ENCODE data around the gene ZSWIM6.
"Not testable (repeated sequence)": the region's sequence is repeated elsewhere in the genome, so short reads cannot be mapped to it uniquely, and the experiment has no call there.

ZSWIM6 gene

GRCh38 chr5:61408476-61409168, 76.6 kb downstream of the ZSWIM6 start:
- DNase-seq: peak; percentile 99

- DNase-seq: no peak
These were observed 77.5 kb downstream of the ZSWIM6 start for GRCh38 chr5:61409568-61409967.

- no peak for DNase-seq
These were observed 78.8 kb downstream of the ZSWIM6 start for GRCh38 chr5:61410811-61411210.

- DNase-seq: no peak
These were observed 80.3 kb downstream of the ZSWIM6 start for GRCh38 chr5:61412361-61412760.

GRCh38 chr5:61413205-61413604, 81.1 kb downstream of the ZSWIM6 start:
- DNase-seq: not testable (repeated sequence)

- no peak for DNase-seq
These were observed 82.7 kb downstream of the ZSWIM6 start for GRCh38 chr5:61414806-61415205.

- no peak for DNase-seq
These were observed 84.0 kb downstream of the ZSWIM6 start for GRCh38 chr5:61416010-61416409.

GRCh38 chr5:61416420-61416819, 84.4 kb downstream of the ZSWIM6 start:
- no peak for DNase-seq

- DNase-seq: no peak
These were observed 85.3 kb downstream of the ZSWIM6 start for GRCh38 chr5:61417340-61417739.

- no peak for DNase-seq
These were observed 85.8 kb downstream of the ZSWIM6 start for GRCh38 chr5:61417851-61418250.

- no peak for DNase-seq
These were observed 87.0 kb downstream of the ZSWIM6 start for GRCh38 chr5:61419106-61419505.

GRCh38 chr5:61420016-61420415, 88.0 kb downstream of the ZSWIM6 start:
- DNase-seq: no peak

GRCh38 chr5:61421262-61421661, 89.2 kb downstream of the ZSWIM6 start:
- DNase-seq: not testable (repeated sequence)

GRCh38 chr5:61423487-61424145, 91.6 kb downstream of the ZSWIM6 start:
- no peak for DNase-seq

- no peak for DNase-seq
These were observed 93.9 kb downstream of the ZSWIM6 start for GRCh38 chr5:61425918-61426317.

- DNase-seq: no peak
These were observed 97.8 kb downstream of the ZSWIM6 start for GRCh38 chr5:61429906-61430305.

- no peak for DNase-seq
These were observed 100.0 kb downstream of the ZSWIM6 start for GRCh38 chr5:61431923-61432620.

GRCh38 chr5:61435368-61435767, 103.3 kb downstream of the ZSWIM6 start:
- DNase-seq: no peak

GRCh38 chr5:61438298-61438970, 106.4 kb downstream of the ZSWIM6 start:
- no peak for DNase-seq

- DNase-seq: no peak
These were observed 108.0 kb downstream of the ZSWIM6 start for GRCh38 chr5:61440086-61440485.

- no peak for DNase-seq
These were observed 108.5 kb downstream of the ZSWIM6 start for GRCh38 chr5:61440596-61440995.

- DNase-seq: no peak
These were observed 109.7 kb downstream of the ZSWIM6 start for GRCh38 chr5:61441742-61442141.

GRCh38 chr5:61447780-61448495, 115.9 kb downstream of the ZSWIM6 start:
- DNase-seq: no peak

Measured in left hindlimb (tissue), 1 donor.